GM21447 (cell line): ENCODE data around the gene ADAMTSL3.

Experiments
- ATAC-seq: cut with Tn5 transposase; IDR thresholded peaks from one replicate; pipeline ENCODE4 v1.9.1; 2021; ENCODE audit not compliant: unreplicated experiment

Gene ADAMTSL3

DNA sequence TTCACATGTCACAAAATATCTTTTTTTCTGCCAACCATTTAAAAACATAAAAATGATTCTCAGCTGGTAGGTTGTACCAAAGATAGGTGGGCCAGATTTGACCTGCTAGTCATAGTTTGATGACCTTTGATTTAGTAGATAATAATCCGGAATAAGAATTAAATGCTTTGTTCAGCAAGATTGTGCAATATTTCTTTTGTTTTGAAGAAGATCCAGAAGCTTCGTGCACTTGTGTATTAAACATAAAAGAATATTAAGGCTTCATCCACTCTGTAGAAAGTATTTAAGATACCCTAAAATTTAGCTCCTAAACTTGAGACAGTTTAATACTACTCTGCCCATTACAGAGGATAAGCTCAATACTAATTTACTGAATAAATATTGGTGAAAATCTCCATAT lies 258.4 kb downstream of the ADAMTSL3 start:
- ATAC-seq, result no peak

DNA sequence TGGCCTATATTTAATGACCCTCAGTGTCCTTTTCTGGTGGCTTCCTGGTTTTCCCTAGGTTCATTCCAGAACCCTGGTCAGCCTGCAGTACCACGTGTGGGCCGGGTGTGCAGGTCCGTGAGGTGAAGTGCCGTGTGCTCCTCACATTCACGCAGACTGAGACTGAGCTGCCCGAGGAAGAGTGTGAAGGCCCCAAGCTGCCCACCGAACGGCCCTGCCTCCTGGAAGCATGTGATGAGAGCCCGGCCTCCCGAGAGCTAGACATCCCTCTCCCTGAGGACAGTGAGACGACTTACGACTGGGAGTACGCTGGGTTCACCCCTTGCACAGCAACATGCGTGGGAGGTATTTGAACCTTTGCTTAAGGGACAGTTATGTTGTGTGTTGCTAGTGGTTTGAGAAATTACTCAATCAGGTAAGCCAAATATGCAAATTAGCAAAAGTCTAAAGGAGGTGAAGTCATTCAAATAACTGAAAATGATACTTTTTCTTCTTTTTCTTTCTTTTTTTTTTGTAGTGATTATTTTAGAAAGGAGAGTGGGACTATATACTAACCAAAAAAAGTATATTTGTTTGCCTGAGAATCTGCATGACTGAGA lies 259.2 kb downstream of the ADAMTSL3 start:
- no peak for ATAC-seq

DNA sequence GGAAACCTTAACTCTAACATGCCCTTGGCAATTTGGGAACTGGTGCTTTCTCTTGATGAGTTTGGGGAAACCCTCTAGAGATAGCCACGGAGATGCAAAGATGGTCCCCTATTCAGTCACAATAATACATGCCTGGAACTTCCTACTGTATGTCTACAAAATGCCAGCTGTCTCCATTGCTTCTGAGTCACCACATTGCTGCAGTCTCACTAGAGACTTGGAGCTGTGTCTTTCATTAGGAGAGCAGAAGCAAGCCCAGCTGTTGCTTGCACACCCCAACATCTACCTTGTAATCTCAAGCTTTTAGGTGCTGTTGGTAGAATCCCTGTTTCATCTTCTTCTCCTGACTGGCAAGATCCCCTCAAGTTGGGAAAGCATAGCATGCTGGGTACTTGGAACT lies 261.0 kb downstream of the ADAMTSL3 start:
- no peak for ATAC-seq

DNA sequence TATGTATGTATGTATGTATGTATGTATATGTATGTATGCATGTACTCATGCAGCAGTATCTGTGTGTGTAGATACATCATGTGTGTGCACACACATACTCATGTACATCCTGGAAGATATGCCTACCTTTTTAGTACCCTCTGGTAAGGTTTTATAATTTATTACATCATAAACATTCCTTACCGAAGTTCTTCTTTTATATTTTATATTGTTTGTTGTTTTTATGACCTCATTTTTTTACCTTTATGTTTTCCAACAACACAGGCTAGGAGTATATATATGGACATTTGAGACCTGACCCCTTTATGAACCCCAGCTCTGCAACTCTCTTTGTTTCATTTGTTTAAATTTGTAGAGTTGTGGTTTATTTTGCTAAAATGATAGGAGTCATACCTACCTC lies 263.5 kb downstream of the ADAMTSL3 start:
- no peak for ATAC-seq

DNA sequence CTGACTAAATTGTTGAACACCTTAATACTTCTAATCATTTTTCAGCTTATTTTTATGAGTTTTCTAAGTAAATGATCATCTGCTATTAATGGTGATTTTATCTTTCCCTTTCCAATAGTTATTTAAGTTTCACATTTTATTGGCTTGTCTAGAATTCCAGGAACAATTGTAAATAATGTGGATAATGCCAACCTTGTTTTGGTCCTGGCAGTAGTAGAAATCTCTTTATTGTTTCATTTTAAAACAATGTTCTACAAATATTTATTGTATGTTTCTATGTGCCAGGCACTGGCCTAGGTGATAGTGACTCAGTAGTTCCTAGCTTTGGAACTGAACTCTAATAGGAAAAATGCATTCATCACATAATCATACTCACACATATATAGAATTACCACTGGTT lies 264.1 kb downstream of the ADAMTSL3 start:
- ATAC-seq, result no peak

DNA sequence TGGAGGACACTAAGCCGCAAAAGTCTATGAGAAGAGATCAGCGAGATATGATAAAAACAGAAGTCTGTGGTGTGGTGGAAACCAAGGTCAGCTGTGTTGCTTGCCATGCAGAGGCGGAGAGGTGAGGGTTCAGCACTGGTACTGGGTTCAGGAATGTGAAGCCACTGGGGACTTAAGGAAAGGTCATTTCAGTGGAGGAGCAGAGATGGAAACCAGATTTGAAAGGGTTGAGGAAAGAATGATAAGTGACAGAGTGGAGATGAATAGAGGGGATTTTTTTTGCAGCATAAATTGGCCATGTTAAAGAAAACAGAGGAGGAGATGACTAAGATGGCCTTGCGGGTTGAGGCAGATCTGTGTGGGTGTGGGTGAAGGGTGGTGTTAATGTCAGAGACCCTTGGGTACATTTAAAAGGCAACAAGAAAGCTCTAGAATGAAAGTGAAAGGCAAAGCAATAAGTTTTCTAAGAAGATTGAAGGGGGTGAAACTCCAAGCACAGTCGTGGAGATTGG lies 265.5 kb downstream of the ADAMTSL3 start:
- ATAC-seq, result peak; percentile 72

DNA sequence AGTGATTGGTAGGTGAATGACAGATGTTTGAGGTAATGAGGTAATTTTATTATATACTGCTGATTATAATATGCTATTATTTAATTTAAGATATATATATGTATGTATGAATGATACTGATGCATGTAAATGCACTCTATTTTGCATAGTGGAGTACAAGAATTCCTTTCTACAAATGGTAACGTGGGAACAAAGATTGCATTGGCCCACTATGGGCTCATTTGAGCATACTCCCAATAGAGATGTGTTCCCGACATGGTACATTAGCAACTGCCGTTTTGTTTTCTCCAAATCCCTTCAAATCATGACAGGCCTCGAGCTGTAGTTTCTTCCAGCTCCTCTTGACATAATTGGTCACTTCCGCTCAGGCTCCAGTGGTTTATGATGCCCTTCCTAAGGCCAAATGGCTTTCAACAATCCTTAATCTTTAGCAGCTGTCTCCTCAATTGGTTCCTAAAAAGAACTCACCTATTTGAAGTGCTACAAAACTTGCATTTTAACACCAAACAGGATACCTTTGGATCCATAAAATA lies 266.1 kb downstream of the ADAMTSL3 start:
- ATAC-seq, result no peak

DNA sequence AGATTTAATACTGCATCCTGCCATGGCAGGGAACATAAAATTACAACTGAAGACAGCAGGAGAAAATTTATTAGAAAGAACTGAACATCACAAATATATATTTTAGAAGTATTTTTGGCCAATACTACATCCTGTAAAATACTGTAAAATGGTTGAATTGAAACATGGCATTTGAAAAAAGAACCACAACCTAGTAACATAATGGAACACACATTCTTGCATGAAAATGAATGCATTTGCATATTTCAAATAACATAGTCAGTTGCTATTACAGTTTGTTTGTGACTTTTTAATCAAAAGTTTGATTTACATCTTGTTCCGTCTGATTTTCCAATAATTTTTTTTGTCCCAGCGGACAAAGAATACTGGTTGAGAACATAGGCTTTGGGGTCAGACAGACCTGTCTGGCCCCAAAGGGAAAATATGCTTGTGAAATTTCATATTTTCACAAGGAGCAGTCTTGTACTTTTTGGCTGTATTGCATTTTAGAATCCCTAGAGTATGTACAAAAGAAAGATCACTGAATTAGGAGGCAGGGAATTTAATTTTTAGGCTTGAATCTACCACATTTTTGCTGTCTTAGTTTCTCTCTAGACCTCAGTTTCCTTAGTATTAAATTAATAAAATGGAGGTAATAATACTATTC lies 268.8 kb downstream of the ADAMTSL3 start:
- no peak for ATAC-seq

DNA sequence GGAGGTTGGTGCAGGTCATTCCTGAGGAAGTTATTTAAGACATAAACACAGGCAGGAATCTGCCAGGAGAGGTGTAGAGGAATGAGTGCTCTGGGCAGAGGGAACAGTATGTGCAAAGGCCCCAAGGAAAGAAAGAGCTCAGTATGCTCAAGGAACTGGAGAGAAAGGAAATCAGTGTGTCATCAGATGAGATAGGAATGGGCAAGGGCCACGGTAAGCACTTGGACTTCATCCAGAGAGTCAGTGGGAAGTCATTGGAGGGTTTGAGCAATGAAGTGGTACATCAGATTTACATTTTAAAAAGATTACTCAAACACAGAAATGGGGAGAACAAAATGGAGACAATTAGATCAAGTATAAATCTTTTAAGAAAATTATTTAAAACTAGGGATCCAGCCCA lies 272.2 kb downstream of the ADAMTSL3 start:
- ATAC-seq, result no peak

DNA sequence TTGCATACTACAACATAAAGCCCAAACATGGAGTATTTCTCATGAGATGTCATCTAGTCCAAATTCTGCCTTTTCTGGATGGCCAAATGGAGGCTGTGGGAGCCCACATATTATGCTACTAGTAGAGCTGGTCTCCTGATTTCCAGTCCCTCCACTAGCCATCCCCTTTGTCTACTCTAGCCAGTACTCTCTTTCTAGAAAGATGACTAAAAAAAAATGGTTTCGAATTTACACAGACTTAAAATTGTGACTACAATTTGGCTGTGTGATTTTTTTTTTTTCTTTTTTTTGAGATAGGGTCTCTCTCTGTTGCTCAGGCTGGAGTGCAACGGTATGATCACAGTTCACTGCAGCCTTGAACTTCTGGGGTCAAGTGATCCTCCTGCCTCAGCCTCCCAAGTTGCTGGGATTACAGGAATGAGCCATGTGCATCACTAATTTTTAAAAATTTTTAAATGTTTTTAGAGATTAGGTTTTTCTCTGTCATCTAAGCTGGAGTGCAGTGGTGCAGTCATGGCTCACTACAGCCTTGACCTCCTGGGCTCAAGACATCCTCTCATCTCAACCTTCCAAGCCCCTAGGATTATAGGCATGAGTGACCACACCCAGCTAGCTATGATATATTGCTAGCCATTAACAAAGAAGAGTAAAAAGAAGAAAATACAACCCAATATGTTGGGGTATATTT lies 273.9 kb downstream of the ADAMTSL3 start:
- ATAC-seq, result peak; percentile 45

DNA sequence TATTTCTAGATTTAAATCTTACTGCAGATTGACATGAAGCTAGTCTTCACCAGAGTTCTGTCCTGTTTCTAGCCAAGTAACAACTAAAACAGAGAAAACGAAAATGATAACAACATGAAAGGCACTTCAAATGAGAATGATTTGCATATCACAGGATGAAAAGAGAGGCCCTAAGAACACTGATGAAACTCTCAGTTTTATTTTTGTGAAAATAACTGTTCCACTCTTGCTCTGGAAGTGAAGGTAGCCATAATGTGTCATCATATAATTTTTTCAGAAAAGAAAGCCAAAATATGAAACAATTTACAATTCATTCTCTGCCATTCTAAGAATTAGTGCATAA lies 274.4 kb downstream of the ADAMTSL3 start:
- peak; percentile 86 for ATAC-seq

DNA sequence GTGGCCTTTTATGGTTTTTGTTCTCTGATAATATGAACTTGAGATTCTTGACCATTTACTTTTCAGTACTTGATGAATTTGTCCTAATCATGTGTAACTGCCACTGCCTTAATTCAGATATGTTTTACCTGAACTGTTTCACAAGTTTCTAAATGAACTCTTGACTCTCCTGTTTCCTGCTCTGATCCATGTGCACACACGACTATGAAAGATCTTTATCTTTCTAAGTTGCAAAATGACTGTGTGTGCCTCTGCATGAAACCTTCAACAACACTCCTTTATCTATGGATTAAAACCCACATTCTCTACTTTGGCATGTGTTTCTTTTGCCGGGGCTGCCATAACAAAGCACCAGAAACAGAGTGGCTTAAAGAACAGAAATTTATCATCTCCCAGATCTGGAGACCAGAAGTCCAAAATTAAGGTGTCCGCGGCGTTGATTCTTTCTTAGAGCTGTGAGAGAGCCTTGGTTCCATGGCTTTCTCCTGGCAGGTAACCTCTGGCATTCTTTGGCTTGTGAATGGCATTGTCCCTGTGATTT lies 275.0 kb downstream of the ADAMTSL3 start:
- peak; percentile 48 for ATAC-seq

DNA sequence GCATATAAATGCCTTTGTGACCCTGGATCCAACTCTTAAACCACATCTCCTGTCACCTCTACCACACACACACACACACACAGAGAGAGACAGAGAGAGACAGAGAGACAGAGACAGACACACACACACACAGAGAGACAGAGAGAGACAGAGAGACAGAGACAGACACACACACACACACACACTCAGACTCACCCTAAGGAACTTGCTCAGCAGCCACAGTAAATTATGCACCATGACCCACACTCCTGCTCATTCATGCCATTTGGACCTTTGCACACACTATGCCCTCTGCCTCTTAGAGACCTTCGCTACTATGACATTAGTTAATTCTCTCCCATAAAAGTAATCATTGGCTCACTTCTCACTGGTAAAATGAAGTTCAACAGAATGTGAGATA lies 275.7 kb downstream of the ADAMTSL3 start:
- ATAC-seq, result no peak

DNA sequence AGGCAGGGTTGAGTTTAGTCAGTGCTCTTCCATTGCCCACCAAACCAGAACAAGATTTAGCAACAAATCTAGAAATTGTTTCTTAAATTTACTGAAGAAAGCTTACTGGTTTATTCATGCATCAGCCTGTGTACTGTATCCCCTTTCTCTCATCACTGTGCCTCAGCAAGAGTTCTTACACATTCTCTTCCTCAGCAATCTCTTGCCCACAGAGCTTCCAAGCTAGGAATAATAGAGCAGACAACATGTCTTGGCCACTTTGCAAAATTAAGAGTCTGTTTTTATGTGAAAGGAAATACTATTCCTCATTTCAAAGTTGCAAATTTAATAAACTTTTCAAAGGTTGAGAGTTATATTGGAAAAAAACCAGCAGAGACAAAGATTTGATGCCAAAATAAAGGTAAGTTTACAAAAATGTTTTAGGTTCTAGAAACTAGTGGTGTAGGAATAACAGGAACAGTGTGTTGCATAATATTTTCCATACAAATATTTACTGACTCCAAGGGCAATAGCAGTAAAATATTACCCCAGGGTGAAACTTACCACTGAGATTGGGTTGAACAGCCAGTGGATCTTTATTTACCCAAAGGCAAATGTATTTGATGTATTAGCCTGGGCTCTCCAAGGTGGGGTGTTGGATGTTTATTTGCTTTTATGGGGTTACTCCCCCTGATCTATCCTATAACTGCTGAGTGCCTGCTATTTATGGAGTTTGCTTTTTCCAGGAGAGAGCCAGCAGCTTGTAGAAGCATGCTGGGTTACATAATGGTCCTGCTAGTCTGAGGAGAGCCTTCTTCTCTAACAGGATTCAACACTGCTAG lies 276.7 kb downstream of the ADAMTSL3 start:
- ATAC-seq, result no peak

DNA sequence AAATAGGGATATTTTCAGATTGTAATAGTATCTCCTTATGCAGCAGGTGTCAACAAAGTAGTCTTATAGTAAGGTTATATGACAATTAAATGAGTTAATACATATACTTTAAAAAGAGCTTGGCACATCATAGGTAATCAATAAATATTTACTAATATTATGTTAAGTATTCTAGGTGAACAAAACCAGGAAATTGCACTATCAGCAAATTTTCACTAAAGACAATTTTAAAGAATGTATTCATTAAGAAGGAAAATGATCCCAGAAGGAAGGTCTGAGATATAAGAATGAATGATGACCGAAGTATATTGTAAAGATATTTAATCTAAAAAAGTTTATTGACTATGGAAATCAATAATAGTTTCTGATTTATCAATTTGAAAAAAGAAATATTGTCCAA lies 281.9 kb downstream of the ADAMTSL3 start:
- no peak for ATAC-seq

DNA sequence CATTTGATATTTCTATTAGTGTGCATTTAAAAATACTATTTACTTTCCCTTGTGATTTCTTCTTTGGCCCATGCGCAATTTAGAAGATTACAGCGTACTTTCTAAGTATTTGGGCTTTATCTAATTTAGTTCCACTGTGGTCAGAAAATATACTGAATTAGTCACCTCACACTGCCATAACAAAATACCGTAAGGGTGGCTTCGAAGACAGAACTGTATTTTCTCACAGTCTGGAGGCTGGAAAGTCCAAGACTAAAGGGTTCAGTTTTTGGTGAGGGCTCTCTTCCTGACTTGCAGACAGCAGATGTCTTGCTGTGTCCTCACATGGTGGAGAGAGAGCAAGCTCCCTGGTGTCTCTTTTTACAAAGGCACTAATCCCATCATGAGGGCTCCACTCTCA lies 286.2 kb downstream of the ADAMTSL3 start:
- ATAC-seq, result no peak

DNA sequence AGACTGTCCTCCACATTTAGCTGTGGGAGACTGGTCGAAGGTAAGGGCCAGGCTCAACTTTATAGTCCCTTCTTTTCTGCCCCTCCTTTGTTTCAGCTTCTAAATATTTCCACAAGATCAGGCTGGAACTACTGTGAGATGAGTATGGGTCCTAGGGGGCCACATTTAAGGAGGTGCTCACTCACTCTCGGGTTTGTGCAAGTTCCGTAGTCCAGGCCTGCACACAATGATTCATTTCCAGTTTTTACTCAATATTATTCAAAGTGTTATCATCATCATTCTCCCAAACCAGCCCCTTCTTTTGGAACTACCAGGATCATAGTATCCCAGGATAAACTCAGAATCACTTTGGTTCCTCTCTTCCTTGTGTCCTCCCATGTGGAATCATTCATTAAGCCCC lies 289.1 kb downstream of the ADAMTSL3 start:
- no peak for ATAC-seq

DNA sequence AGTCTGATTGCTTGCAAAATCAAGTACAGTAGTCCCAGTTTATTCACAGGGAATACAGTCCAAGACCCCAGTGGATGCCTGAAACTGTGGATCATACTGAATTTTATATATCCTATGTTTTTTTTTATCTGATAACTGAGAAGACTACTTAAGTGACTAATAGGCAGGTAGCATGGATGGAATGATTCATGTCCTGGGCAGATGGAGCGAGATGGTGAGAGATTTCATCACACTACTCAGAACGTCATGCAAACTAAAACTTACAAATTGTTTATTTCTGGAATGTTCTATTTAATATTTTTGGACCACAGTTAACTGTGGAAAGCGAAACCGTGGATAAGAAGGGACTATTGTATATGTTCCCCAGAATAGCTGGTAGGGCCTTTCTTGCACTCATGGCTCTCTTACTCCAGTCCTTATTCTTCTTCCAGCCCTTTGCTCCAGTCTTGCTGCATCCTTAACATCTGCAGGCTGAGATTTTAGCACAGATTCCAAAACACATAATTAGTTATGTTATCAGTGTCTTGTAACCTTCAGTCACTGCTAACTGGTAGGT lies 290.0 kb downstream of the ADAMTSL3 start:
- ATAC-seq, result no peak

DNA sequence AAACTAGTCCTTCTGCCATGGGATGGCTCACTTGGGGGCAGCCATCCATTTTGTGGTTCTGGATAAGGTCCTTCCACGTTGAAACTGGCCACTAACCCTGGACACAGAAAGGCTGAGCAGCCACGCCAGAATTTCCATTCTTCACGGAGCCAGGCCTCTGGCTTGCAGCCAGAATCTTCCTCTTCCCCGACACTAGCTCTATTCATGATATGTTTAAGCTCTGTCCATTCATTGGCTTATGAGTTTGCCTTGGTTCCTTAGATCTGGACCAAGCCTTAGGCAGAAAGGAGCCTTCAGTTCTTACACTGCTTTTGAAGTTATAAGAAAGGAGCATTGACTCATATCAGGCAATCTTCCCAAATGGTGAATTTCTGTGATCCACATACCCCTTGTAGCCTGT lies 293.2 kb downstream of the ADAMTSL3 start:
- ATAC-seq, result no peak

DNA sequence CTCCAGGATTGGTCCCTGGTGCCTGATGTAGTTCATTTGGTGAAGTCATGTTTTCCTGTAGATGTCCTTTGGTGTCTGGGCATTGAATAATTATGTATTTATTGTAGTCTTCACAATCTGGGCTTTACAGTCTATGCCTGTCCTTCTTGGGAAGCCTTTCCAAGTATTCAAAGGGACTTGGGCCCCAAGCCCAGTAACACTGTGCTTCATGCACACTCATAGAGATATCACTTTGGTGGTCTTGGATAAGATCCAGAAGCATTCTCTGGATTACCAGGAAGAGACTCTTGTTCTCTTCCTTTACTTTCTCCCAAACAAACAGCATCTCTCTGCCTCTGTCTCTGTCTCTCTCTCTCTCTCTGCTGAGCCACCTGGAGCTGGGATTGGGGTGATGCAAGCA lies 300.6 kb downstream of the ADAMTSL3 start:
- no peak for ATAC-seq

DNA sequence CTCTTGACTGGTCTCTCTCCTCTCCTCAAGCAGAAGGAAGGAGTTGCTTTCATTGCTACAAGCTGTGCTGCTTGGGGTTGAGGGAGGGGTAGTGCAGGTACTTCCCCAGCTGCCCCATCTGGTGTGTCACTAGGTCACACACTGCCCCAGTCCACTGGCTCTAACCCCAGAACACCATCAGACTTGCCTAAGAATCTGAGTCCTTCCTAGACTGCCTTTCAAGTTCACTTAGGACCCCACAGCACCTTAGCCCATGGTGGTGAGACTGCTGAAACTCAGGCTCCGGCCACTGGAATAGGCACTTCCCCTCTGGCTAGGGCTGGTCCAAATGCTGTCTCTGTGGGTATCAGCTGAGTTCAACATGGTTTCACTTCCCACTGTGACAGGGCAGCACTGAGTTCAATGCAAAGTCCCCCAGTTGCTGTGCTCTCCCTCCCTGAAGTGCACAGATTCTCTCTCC lies 301.9 kb downstream of the ADAMTSL3 start:
- peak; percentile 100 for ATAC-seq
